Testis (tissue), 3 donors: ENCODE results near the gene CYB5RL. TPM values are rescaled to one million over a fixed set of nuclear protein-coding genes. Genes with fewer than 3 reads are reported as not detected.

Experiments used
- DNase-seq: peaks from one replicate; pipeline ENCODE4 v3.0.0-alpha.2; 2019
- H3K27ac ChIP-seq, 2 donors: fragments of 200-600 bp; sonication (generic); one replicate each; pipeline ENCODE4 v1.5.1; 2019
- H3K27me3 ChIP-seq: fragments of 200-600 bp; sonication (generic); one replicate; pipeline ENCODE4 v1.5.1; 2019
- H3K36me3 ChIP-seq: fragments of 200-600 bp; sonication (generic); one replicate; pipeline ENCODE4 v1.5.1; 2017; ENCODE audit warnings: low read depth; ENCODE audit errors: missing control alignments
- H3K4me1 ChIP-seq: fragments of 200-600 bp; sonication (generic); one replicate; pipeline ENCODE4 v1.5.1; 2019
- H3K4me3 ChIP-seq, 2 donors: fragments of 200-600 bp; sonication (generic); one replicate each; pipeline ENCODE4 v1.5.1; 2017 to 2019
- H3K9me3 ChIP-seq: fragments of 200-600 bp; sonication (generic); one replicate; pipeline ENCODE4 v1.5.1; 2017
- CTCF ChIP-seq, 3 experiments: fragments of 450-650 bp in 2 of 3; fragments of 200-600 bp in 1 of 3; sonication (generic) in 1 of 3; IDR thresholded peaks; one replicate each; pipeline ENCODE4 v1.5.1; 2016 to 2019; ENCODE audit warnings: antibody characterized with exemption in 3 of 3, mild to moderate bottlenecking in 2 of 3, moderate library complexity in 1 of 3
- POLR2A ChIP-seq: fragments of 450-650 bp; IDR thresholded peaks from one replicate; pipeline ENCODE4 v1.6.1; 2017; ENCODE audit warnings: antibody characterized with exemption, mild to moderate bottlenecking, moderate library complexity
- WGBS, 2 donors: methylation state at CpG; one replicate each; pipeline ENCODE4 v1.1.5; 2018; 5-methylcytosine and 5-hydroxymethylcytosine counted together
- intact Hi-C: fragments of 100-400 bp; cut with DNase I; formaldehyde crosslinking; loops from one replicate; pipeline ENCODE4 v1.15.1; 2023; ENCODE audit warnings: low total_unique reads
- polyA plus RNA-seq: library from polyadenylated mRNA; stranded (reverse); fragments of 350-450 nt; fragmentation: Illumina TruSeq; extraction: RNeasy Lipid Tissue Mini Kit (QIAGEN cat#74804); gene quantifications from one replicate; pipeline ENCODE4 v1.2.3, GENCODE V29; 2014; ENCODE audit warnings: low read depth, low replicate concordance; ENCODE audit not compliant: insufficient read depth
- total RNA-seq, 2 donors: library from RNA; depleted of rRNA; stranded (reverse); fragments of >200 nt; gene quantifications; one replicate each; pipeline ENCODE4 v1.2.3, GENCODE V29; 2016

The CYB5RL gene
- total and polyA plus RNA-seq, 3 donors from 2014 or later = 6.3 to 11.5 (median 8.7) TPM

GRCh38 chr1:54230507-54231339 lies 30.9 kb upstream of the CYB5RL start:
- Histone ChIP-seq H3K4me3 (no peak overlapping the region), H3K9me3 (no peaks in the 10 kb centered on the region), H3K27ac (no peak overlapping the region), H3K36me3 (no peaks in the 10 kb centered on the region), H3K4me1 (peaks cover 36% of the 10 kb centered on the region), H3K27me3 (no peaks in the 10 kb centered on the region)
- no peak for TF ChIP-seq POLR2A
- TF ChIP-seq CTCF (IDR thresholded peaks at IDR 0.05) = no peak
- WGBS, 2 donors = 83 to 86% methylated on average over 15 of the region's 15 CpGs
- DNase-seq = no peak
- intact Hi-C loops = no loop called here

- 43 to 66% methylated on average over 11 of the region's 11 CpGs for WGBS, 2 donors
- no peaks in the 10 kb centered on the region for H3K9me3 ChIP-seq
- TF ChIP-seq POLR2A = no peak
- TF ChIP-seq CTCF (IDR thresholded peaks at IDR 0.05) = no peak
- DNase-seq = peak; percentile 61
- intact Hi-C loops = no loop called here
- no peaks in the 10 kb centered on the region for H3K36me3 ChIP-seq
- peak overlapping the region in 1 of 2 donors; percentile 39 for H3K27ac ChIP-seq
- H3K4me1 ChIP-seq = peaks cover 42% of the 10 kb centered on the region
- no peak overlapping the region for H3K4me3 ChIP-seq
- H3K27me3 ChIP-seq = no peaks in the 10 kb centered on the region
These were observed 29.6 kb upstream of the CYB5RL start for GRCh38 chr1:54229281-54229891.

GRCh38 chr1:54228638-54229079 lies 28.8 kb upstream of the CYB5RL start:
- 88% methylated on average over 13 of the region's 13 CpGs; no CpG with 5 or more reads in 1 of the 2 donors for WGBS, 2 donors
- no peak for TF ChIP-seq POLR2A
- intact Hi-C loops = no loop called here
- H3K4me1 ChIP-seq = peaks cover 49% of the 10 kb centered on the region
- no peaks in the 10 kb centered on the region for H3K27me3 ChIP-seq
- no peaks in the 10 kb centered on the region for H3K36me3 ChIP-seq
- no peak overlapping the region for H3K4me3 ChIP-seq
- H3K27ac ChIP-seq = peak overlapping the region in 1 of 2 donors; percentile 21
- DNase-seq = no peak
- H3K9me3 ChIP-seq = no peaks in the 10 kb centered on the region

GRCh38 chr1:54227891-54228310 lies 28.1 kb upstream of the CYB5RL start:
- 51 to 69% methylated on average over 17 of the region's 17 CpGs for WGBS, 2 donors
- Histone ChIP-seq H3K36me3 (no peaks in the 10 kb centered on the region), H3K27ac (no peak overlapping the region), H3K27me3 (no peaks in the 10 kb centered on the region), H3K4me1 (peaks cover 52% of the 10 kb centered on the region), H3K4me3 (no peak overlapping the region), H3K9me3 (no peaks in the 10 kb centered on the region)
- intact Hi-C loops = no loop called here
- TF ChIP-seq POLR2A = no peak
- no peak for TF ChIP-seq CTCF (IDR thresholded peaks at IDR 0.05)
- DNase-seq = no peak

GRCh38 chr1:54227091-54227602 lies 27.3 kb upstream of the CYB5RL start:
- no peak overlapping the region for H3K27ac ChIP-seq
- H3K27me3 ChIP-seq = no peaks in the 10 kb centered on the region
- no peak overlapping the region for H3K4me3 ChIP-seq
- intact Hi-C loops = no loop called here
- TF ChIP-seq CTCF (IDR thresholded peaks at IDR 0.05) = no peak
- no peak for TF ChIP-seq POLR2A
- peaks cover 56% of the 10 kb centered on the region for H3K4me1 ChIP-seq
- 73 to 83% methylated on average over 8 of the region's 8 CpGs for WGBS, 2 donors
- peak; percentile 56 for DNase-seq
- no peaks in the 10 kb centered on the region for H3K9me3 ChIP-seq
- no peaks in the 10 kb centered on the region for H3K36me3 ChIP-seq
